Nephron progenitor cell (in vitro differentiated cells): ENCODE results near the gene GALNT18.

ENCODE experiments used
- DNase-seq: peaks from one replicate; pipeline ENCODE4 v3.0.0; 2021
- H3K27ac Mint-ChIP-seq: 2 replicates; pipeline ENCODE4 v1.8.0; 2021; ENCODE audit warnings: mild to moderate bottlenecking, moderate library complexity, mixed read lengths
- H3K27me3 Mint-ChIP-seq: 2 replicates; pipeline ENCODE4 v1.8.0; 2021; ENCODE audit warnings: mild to moderate bottlenecking, low read depth, mixed read lengths; ENCODE audit not compliant: poor library complexity
- H3K36me3 Mint-ChIP-seq: 2 replicates; pipeline ENCODE4 v1.8.0; 2021; ENCODE audit warnings: low read depth, mixed read lengths
- H3K4me1 Mint-ChIP-seq: 2 replicates; pipeline ENCODE4 v1.8.0; 2021; ENCODE audit warnings: mixed read lengths
- H3K4me3 Mint-ChIP-seq: 2 replicates; pipeline ENCODE4 v1.8.0; 2021; ENCODE audit warnings: mild to moderate bottlenecking, moderate library complexity, mixed read lengths
- H3K9me3 Mint-ChIP-seq: 2 replicates; pipeline ENCODE4 v1.8.0; 2021; ENCODE audit warnings: mild to moderate bottlenecking, moderate library complexity, mixed read lengths
- TF ChIP-seq, protein P1 (sequence below): fragments of 200-600 bp; sonication (generic); IDR thresholded peaks from 2 replicates; pipeline ENCODE4 v1.5.0; 2021; ENCODE audit warnings: antibody characterized with exemption

The GALNT18 gene

DNA sequence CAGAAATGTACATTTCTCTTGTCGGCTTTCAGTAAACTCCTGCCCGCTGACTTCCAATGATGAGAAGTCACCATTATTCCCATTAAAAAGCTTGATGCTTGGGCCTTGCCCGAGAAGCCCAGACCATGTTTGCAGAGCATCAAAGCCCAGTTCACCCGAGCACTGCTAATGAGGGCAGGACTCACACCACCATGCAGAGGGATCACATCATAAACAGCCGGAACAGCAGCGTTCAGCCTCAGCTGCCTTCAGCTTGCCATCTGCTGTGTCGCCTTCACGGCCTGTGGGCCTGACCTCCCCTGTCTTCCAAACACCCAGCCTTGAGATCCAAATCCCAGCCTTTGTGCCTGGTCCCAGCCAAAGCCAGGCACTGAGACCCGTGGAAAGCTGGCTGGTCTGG lies 163.3 kb downstream of the GALNT18 start:
- H3K9me3 Mint-ChIP-seq: peaks cover 3% of the 10 kb centered on the region
- no peaks in the 10 kb centered on the region for H3K36me3 Mint-ChIP-seq
- no peak overlapping the region for H3K4me3 Mint-ChIP-seq
- H3K4me1 Mint-ChIP-seq: peaks cover 38% of the 10 kb centered on the region
- TF ChIP-seq, protein P1, sequence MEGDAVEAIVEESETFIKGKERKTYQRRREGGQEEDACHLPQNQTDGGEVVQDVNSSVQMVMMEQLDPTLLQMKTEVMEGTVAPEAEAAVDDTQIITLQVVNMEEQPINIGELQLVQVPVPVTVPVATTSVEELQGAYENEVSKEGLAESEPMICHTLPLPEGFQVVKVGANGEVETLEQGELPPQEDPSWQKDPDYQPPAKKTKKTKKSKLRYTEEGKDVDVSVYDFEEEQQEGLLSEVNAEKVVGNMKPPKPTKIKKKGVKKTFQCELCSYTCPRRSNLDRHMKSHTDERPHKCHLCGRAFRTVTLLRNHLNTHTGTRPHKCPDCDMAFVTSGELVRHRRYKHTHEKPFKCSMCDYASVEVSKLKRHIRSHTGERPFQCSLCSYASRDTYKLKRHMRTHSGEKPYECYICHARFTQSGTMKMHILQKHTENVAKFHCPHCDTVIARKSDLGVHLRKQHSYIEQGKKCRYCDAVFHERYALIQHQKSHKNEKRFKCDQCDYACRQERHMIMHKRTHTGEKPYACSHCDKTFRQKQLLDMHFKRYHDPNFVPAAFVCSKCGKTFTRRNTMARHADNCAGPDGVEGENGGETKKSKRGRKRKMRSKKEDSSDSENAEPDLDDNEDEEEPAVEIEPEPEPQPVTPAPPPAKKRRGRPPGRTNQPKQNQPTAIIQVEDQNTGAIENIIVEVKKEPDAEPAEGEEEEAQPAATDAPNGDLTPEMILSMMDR: no peak
- no peak overlapping the region for H3K27ac Mint-ChIP-seq
- H3K27me3 Mint-ChIP-seq: peaks cover 7% of the 10 kb centered on the region
- DNase-seq: no peak

DNA sequence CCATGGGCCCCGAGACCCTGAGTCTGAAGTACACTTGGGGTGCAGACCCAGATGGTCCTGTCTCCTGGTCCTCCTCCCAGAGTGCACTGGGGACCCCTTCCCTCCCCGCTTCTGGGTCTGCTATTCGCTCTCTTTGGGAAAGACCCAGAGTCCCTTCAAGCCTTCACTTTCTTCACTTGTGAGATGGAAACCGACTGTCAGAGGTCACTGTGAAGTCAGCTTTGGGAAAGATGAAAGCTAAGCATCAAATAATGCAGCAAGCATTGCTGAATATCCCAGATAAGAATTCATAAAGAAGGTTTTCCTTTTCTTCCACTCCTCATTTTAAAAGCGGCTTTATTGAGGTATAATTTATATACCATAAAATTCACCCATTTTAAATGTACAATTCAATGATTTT lies 163.8 kb downstream of the GALNT18 start:
- Mint-ChIP-seq H3K4me3 (no peak overlapping the region), H3K4me1 (peaks cover 33% of the 10 kb centered on the region), H3K27me3 (peaks cover 7% of the 10 kb centered on the region), H3K9me3 (peaks cover 3% of the 10 kb centered on the region), H3K36me3 (no peaks in the 10 kb centered on the region), H3K27ac (no peak overlapping the region)
- DNase-seq: no peak
- TF ChIP-seq, protein P1: no peak

DNA sequence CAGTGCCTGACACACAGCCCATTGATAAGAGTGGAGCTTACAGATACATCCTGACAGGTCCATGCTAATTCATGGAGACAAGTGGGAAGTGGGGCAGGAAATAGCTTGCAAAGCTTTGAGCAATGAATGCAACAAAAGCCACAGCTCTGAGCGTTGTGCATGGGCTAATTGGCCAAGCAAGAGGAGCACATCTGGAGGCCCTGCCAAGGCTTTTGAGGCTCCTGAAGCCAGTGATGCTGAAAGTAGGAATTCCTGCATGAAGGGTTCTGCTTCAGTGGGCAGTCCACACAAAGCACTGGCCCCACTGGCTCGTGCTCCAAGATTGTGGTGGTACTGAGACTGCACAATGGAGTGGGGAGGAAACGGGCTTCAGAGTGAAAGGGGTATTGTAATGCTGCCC lies 164.9 kb downstream of the GALNT18 start:
- peaks cover 30% of the 10 kb centered on the region for H3K4me1 Mint-ChIP-seq
- TF ChIP-seq, protein P1: no peak
- H3K27me3 Mint-ChIP-seq: peaks cover 7% of the 10 kb centered on the region
- no peaks in the 10 kb centered on the region for H3K36me3 Mint-ChIP-seq
- no peak for DNase-seq
- no peak overlapping the region for H3K27ac Mint-ChIP-seq
- peaks cover 3% of the 10 kb centered on the region for H3K9me3 Mint-ChIP-seq
- no peak overlapping the region for H3K4me3 Mint-ChIP-seq

DNA sequence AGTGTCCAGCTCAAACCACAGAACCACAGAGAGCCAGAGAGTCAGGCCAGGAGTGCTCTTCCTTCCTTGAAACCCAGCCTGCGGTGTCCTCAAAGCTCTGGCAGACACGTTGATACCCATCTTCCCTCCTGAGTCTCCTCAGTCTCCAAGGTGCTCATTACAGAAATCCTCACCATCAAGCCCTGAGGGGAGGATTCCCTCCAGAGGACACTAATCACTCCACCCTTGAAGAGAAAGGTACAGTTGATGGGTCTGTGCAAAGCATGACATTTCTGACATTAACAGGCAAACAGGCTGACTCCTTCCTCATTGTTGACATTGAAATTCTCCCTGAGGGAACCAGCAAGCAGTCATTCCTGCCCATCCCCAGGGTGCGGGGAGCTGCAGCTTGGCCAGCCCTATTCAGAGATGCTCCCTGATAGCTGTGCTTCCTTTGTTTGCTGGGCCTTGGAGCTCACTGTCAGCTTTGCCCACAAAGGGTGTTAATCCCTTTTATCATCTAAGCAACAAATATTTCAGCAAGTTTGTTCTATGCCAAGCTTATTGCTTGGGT lies 167.1 kb downstream of the GALNT18 start:
- TF ChIP-seq, protein P1: no peak
- no peak for DNase-seq
- Mint-ChIP-seq H3K27me3 (peaks cover 7% of the 10 kb centered on the region), H3K4me1 (peaks cover 20% of the 10 kb centered on the region), H3K27ac (no peak overlapping the region), H3K36me3 (no peaks in the 10 kb centered on the region), H3K9me3 (no peaks in the 10 kb centered on the region), H3K4me3 (no peak overlapping the region)

DNA sequence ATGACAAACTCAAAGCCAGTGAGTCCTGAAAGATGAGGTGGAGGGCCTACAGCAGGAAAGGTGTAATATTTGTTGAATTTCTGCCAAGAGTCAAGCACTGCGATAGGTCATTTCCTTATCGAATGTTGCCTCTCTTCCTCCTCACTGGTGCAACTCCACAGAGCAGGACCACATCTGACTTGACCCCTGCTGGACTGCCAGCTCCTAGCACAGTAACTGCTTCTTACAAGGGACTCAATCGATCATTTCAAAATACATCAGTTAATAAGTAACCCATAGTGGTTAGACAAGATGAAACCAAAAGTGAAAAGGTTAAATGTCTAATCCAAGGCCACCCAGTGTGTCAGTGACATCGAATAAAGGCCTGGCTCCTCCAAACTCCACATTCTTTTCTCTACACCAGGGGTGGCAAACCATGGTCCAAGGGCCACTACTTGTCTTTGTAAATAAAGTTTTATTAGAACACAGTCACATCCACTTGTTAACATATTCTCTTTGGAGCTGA lies 170.3 kb downstream of the GALNT18 start:
- H3K36me3 Mint-ChIP-seq: no peaks in the 10 kb centered on the region
- DNase-seq: no peak
- TF ChIP-seq, protein P1: no peak
- peaks cover under 1% of the 10 kb centered on the region for H3K4me1 Mint-ChIP-seq
- no peak overlapping the region for H3K4me3 Mint-ChIP-seq
- H3K9me3 Mint-ChIP-seq: no peaks in the 10 kb centered on the region
- no peak overlapping the region for H3K27ac Mint-ChIP-seq
- H3K27me3 Mint-ChIP-seq: peaks cover 17% of the 10 kb centered on the region

DNA sequence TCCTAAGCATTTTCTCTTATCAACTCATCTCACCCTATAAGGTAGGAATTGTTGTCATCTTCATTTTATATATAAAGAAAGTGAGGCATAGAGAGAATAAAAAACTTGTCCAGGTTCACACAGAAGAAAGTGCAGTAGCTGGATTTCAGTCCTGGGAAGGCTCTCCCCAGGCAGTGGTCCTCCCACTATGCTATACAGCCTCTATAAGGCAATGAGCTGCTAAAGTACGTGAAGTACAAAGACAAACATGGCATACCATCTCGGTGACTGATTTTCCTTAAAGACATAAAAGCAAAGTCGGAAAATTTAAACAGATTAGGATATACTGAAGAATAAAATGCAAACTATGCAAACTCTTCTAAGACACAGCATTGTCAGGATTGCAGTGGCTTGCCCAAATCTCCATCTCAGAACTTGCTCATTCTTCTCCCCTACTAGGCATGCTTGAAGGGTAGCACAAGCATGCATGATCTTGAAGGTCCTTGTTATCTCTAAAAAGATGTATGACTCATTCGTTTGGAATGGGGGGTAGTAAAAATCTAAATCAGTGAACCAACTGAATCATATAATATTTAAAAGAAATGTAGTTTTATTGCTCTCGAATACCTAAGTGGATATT lies 171.0 kb downstream of the GALNT18 start:
- no peaks in the 10 kb centered on the region for H3K4me1 Mint-ChIP-seq
- no peak overlapping the region for H3K4me3 Mint-ChIP-seq
- no peaks in the 10 kb centered on the region for H3K36me3 Mint-ChIP-seq
- peaks cover 17% of the 10 kb centered on the region for H3K27me3 Mint-ChIP-seq
- TF ChIP-seq, protein P1: no peak
- H3K27ac Mint-ChIP-seq: no peak overlapping the region
- H3K9me3 Mint-ChIP-seq: no peaks in the 10 kb centered on the region
- no peak for DNase-seq
